C4-2B (cell line): ENCODE data around the gene MRPL44.
A peak's percentile ranks its signal among the peaks of the same experiment; 100 is the strongest.

Experiments used
- ZFX ChIP-seq: fragments of 450-650 bp; IDR thresholded peaks from 2 replicates; pipeline ENCODE4 v1.6.1; 2017
- TF ChIP-seq, protein P1 (sequence below): fragments of 450-650 bp; conservative IDR thresholded peaks from 2 replicates; pipeline ENCODE4 v1.5.1; 2017; ENCODE audit warnings: mild to moderate bottlenecking

DNA sequence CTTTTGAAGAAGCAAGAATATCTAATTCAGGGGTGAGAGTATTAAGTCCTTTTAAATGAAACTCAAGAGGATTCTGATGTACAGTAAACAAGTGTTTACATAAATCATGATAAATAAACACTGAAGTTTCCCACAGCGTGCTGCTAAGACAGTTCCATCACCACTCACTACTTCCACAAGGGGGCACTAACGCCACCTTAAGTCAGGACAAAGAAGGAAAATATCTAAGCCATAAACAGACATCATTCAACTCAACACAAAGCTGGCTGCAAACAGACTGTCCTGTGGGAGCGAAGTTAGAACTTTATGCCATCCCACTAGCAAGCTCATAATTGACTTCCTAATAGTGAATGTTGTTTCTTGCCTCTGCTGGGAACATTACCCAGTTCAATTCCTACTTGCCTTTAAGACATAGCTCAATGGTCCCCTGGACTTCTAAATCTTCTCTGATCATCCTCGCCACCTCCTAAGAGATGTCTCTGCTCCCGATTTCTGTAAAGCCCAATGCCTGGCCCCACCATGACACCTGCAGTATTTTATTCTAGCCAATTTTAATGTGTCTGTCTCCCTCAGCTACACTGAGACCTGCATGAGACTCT, 36.5 kb downstream of the MRPL44 start:
- TF ChIP-seq, protein P1, sequence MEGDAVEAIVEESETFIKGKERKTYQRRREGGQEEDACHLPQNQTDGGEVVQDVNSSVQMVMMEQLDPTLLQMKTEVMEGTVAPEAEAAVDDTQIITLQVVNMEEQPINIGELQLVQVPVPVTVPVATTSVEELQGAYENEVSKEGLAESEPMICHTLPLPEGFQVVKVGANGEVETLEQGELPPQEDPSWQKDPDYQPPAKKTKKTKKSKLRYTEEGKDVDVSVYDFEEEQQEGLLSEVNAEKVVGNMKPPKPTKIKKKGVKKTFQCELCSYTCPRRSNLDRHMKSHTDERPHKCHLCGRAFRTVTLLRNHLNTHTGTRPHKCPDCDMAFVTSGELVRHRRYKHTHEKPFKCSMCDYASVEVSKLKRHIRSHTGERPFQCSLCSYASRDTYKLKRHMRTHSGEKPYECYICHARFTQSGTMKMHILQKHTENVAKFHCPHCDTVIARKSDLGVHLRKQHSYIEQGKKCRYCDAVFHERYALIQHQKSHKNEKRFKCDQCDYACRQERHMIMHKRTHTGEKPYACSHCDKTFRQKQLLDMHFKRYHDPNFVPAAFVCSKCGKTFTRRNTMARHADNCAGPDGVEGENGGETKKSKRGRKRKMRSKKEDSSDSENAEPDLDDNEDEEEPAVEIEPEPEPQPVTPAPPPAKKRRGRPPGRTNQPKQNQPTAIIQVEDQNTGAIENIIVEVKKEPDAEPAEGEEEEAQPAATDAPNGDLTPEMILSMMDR: peak; percentile 83
- TF ChIP-seq ZFX: no peak
